ENCODE results near the gene KANK3. TPM values are rescaled to one million over a fixed set of nuclear protein-coding genes. Genes with fewer than 3 reads are reported as not detected.
"Not testable (repeated sequence)": the region's sequence is repeated elsewhere in the genome, so short reads cannot be mapped to it uniquely, and the experiment has no call there.

The KANK3 gene
- total RNA-seq = 1 to 10 TPM; 4.5 to 4.8 TPM

GRCh38 chr19:8342684-8343482, at the start of gene KANK3:
Gene KANK3 (minus strand): TSS chr19:8343262. CDS start chr19:8337828, 5,434 bp downstream.
- H3K27ac Mint-ChIP-seq = peak within 1 kb of the TSS; percentile 87
- no peaks in the 10 kb centered on the region for H3K9me3 Mint-ChIP-seq
- peaks cover 45% of the 10 kb centered on the region for H3K27me3 Mint-ChIP-seq
- POLR2A ChIA-PET = interaction anchor here (0.6 to 2.7 kb wide), 6 partner anchors 8 to 227 kb away, joined by 3 to 8 read pairs (median 3); partner anchors contain the start of gene HNRNPM
- peak; percentile 94 for DNase-seq
- peak within 1 kb of the TSS; percentile 87 for H3K4me3 Mint-ChIP-seq
- peak; percentile 100 for ATAC-seq (ENCODE audit: low read depth)
- H3K4me1 Mint-ChIP-seq = peaks cover 12% of the 10 kb centered on the region
- H3K36me3 Mint-ChIP-seq = peaks cover 2% of the 10 kb centered on the region

- POLR2A ChIA-PET = interaction anchor here (0.6 to 1.5 kb wide), 5 partner anchors 21 to 272 kb away, joined by 3 to 6 read pairs (median 3); partner anchors contain the start of genes KANK3 and MARCHF2
- ATAC-seq (ENCODE audit: low read depth) (no peak), DNase-seq (no peak)
- no peaks in the 10 kb centered on the region for H3K9me3 Mint-ChIP-seq
- H3K4me1 Mint-ChIP-seq = peaks cover 27% of the 10 kb centered on the region
- no peaks in the 10 kb centered on the region for H3K27me3 Mint-ChIP-seq
- H3K36me3 Mint-ChIP-seq = peaks cover 7% of the 10 kb centered on the region
- H3K4me3 Mint-ChIP-seq = peak overlapping the region; percentile 72
- H3K27ac Mint-ChIP-seq = peak overlapping the region; percentile 80
Measured at GRCh38 chr19:8392017-8392591, 49.0 kb upstream of the KANK3 start.

GRCh38 chr19:8391198-8392016, 48.3 kb upstream of the KANK3 start:
- Mint-ChIP-seq H3K9me3 (no peaks in the 10 kb centered on the region), H3K27ac (peak overlapping the region; percentile 81), H3K36me3 (peaks cover 7% of the 10 kb centered on the region), H3K4me1 (peaks cover 22% of the 10 kb centered on the region), H3K27me3 (no peaks in the 10 kb centered on the region), H3K4me3 (peak overlapping the region; percentile 82)
- peak; percentile 44 for DNase-seq
- ATAC-seq (ENCODE audit: low read depth) = no peak
- POLR2A ChIA-PET = interaction anchor here (0.6 to 2.5 kb wide), 12 partner anchors 9 to 340 kb away, joined by 3 to 11 read pairs (median 3); partner anchors contain the start of genes KANK3, MARCHF2 and RPS28

GRCh38 chr19:8390617-8390981, 47.5 kb upstream of the KANK3 start:
- peak overlapping the region; percentile 82 for H3K4me3 Mint-ChIP-seq
- POLR2A ChIA-PET = interaction anchor here (0.6 to 2.5 kb wide), 15 partner anchors 9 to 339 kb away, joined by 3 to 11 read pairs (median 3); partner anchors contain the start of genes MYO1F and RPS28
- peaks cover 18% of the 10 kb centered on the region for H3K4me1 Mint-ChIP-seq
- H3K9me3 Mint-ChIP-seq = no peaks in the 10 kb centered on the region
- peak; percentile 44 for ATAC-seq (ENCODE audit: low read depth)
- H3K27ac Mint-ChIP-seq = peak overlapping the region; percentile 81
- peak; percentile 97 for DNase-seq
- no peaks in the 10 kb centered on the region for H3K27me3 Mint-ChIP-seq
- peaks cover 7% of the 10 kb centered on the region for H3K36me3 Mint-ChIP-seq

- Mint-ChIP-seq H3K4me1 (peaks cover 18% of the 10 kb centered on the region), H3K36me3 (peaks cover 7% of the 10 kb centered on the region), H3K9me3 (no peaks in the 10 kb centered on the region), H3K27me3 (no peaks in the 10 kb centered on the region), H3K4me3 (peak within 1 kb of the TSS; percentile 82), H3K27ac (peak within 1 kb of the TSS; percentile 98)
- peak; percentile 94 for ATAC-seq (ENCODE audit: low read depth)
- DNase-seq = peak; percentile 92
- POLR2A ChIA-PET = interaction anchor here (0.8 to 2.5 kb wide), 10 partner anchors 9 to 187 kb away, joined by 3 to 11 read pairs (median 4); partner anchors contain the start of genes MYO1F and RPS28
Measured at GRCh38 chr19:8389891-8390616, 47.0 kb upstream of the KANK3 start, which contains the start of gene RAB11B. Gene RAB11B (plus strand): TSS chr19:8390360. CDS start chr19:8390417, 57 bp downstream.

- H3K27me3 Mint-ChIP-seq = no peaks in the 10 kb centered on the region
- DNase-seq = no peak
- ATAC-seq (ENCODE audit: low read depth) = no peak
- POLR2A ChIA-PET = interaction anchor here (0.7 kb wide), 1 partner anchor 56 kb away, joined by 6 read pairs; no protein-coding TSS in a partner anchor
- peaks cover 7% of the 10 kb centered on the region for H3K36me3 Mint-ChIP-seq
- H3K9me3 Mint-ChIP-seq = no peaks in the 10 kb centered on the region
- H3K27ac Mint-ChIP-seq = no peak overlapping the region
- no peak overlapping the region for H3K4me3 Mint-ChIP-seq
- H3K4me1 Mint-ChIP-seq = peaks cover 17% of the 10 kb centered on the region
Measured at GRCh38 chr19:8388612-8388958, 45.5 kb upstream of the KANK3 start.

- H3K27ac Mint-ChIP-seq = peak overlapping the region; percentile 63
- POLR2A ChIA-PET = no interaction called here
Measured at GRCh38 chr19:8387688-8388611, 44.9 kb upstream of the KANK3 start.

GRCh38 chr19:8386990-8387389, 43.9 kb upstream of the KANK3 start:
- no peak for ATAC-seq (ENCODE audit: low read depth)
- Mint-ChIP-seq H3K4me1 (peaks cover 10% of the 10 kb centered on the region), H3K27me3 (no peaks in the 10 kb centered on the region), H3K4me3 (no peak overlapping the region), H3K27ac (no peak overlapping the region), H3K9me3 (no peaks in the 10 kb centered on the region), H3K36me3 (peaks cover 7% of the 10 kb centered on the region)
- DNase-seq = no peak
- POLR2A ChIA-PET = no interaction called here

More at GRCh38 chr19:8387688-8388611, 44.9 kb upstream of the KANK3 start:
- H3K27me3 Mint-ChIP-seq = no peaks in the 10 kb centered on the region
- no peaks in the 10 kb centered on the region for H3K9me3 Mint-ChIP-seq
- peaks cover 15% of the 10 kb centered on the region for H3K4me1 Mint-ChIP-seq
- H3K36me3 Mint-ChIP-seq = peaks cover 7% of the 10 kb centered on the region
- DNase-seq (no peak), ATAC-seq (ENCODE audit: low read depth) (no peak)
- H3K4me3 Mint-ChIP-seq = peak overlapping the region; percentile 35

- H3K27me3 Mint-ChIP-seq; H3K4me3 Mint-ChIP-seq; DNase-seq; H3K9me3 Mint-ChIP-seq; H3K27ac Mint-ChIP-seq; H3K4me1 Mint-ChIP-seq; H3K36me3 Mint-ChIP-seq; POLR2A ChIA-PET; ATAC-seq (ENCODE audit: low read depth): not testable (repeated sequence)
Measured at GRCh38 chr19:8386419-8386818, 43.4 kb upstream of the KANK3 start.

GRCh38 chr19:8385566-8385965, 42.5 kb upstream of the KANK3 start:
- H3K4me1 Mint-ChIP-seq, POLR2A ChIA-PET: not testable (repeated sequence)

GRCh38 chr19:8385103-8385502, 42.0 kb upstream of the KANK3 start:
- not testable (repeated sequence) for ATAC-seq (ENCODE audit: low read depth); H3K27me3 Mint-ChIP-seq; DNase-seq

More at GRCh38 chr19:8385566-8385965, 42.5 kb upstream of the KANK3 start:
- H3K27me3 Mint-ChIP-seq; H3K4me3 Mint-ChIP-seq; H3K36me3 Mint-ChIP-seq; H3K27ac Mint-ChIP-seq; ATAC-seq (ENCODE audit: low read depth); DNase-seq; H3K9me3 Mint-ChIP-seq: not testable (repeated sequence)

GRCh38 chr19:8384569-8384968, 41.5 kb upstream of the KANK3 start:
- ATAC-seq (ENCODE audit: low read depth); DNase-seq; H3K4me3 Mint-ChIP-seq; H3K27ac Mint-ChIP-seq; H3K36me3 Mint-ChIP-seq; H3K27me3 Mint-ChIP-seq; POLR2A ChIA-PET; H3K9me3 Mint-ChIP-seq; H3K4me1 Mint-ChIP-seq: not testable (repeated sequence)

More at GRCh38 chr19:8385103-8385502, 42.0 kb upstream of the KANK3 start:
- H3K27ac Mint-ChIP-seq, H3K4me3 Mint-ChIP-seq, H3K36me3 Mint-ChIP-seq, POLR2A ChIA-PET, H3K4me1 Mint-ChIP-seq, H3K9me3 Mint-ChIP-seq: not testable (repeated sequence)
